ENCODE data around the gene C1orf52.
"Not testable (repeated sequence)": the region's sequence is repeated elsewhere in the genome, so short reads cannot be mapped to it uniquely, and the experiment has no call there.

The C1orf52 gene

GRCh38 chr1:85278853-85279314 lies 19.4 kb upstream of the C1orf52 start:
- peak in 2 of 3 donors; percentile 40 to 48 for DNase-seq (ENCODE audit: low read depth in 3 of 3)

GRCh38 chr1:85277802-85278201 lies 18.3 kb upstream of the C1orf52 start:
- no peak for DNase-seq (ENCODE audit: low read depth in 3 of 3)

GRCh38 chr1:85276978-85277639 lies 17.6 kb upstream of the C1orf52 start:
- no peak for DNase-seq (ENCODE audit: low read depth in 3 of 3)

- peak; percentile 94 to 95 (median 95) for DNase-seq (ENCODE audit: low read depth in 3 of 3)
Measured at GRCh38 chr1:85276215-85276977, 16.9 kb upstream of the C1orf52 start, which contains the start of gene BCL10. BCL10 (minus strand) TSS chr1:85276632; CDS start chr1:85276352, 280 bp downstream.

- DNase-seq (ENCODE audit: low read depth in 3 of 3) = no peak
Measured at GRCh38 chr1:85275701-85276214, 16.3 kb upstream of the C1orf52 start.

- DNase-seq (ENCODE audit: low read depth in 3 of 3) = no peak
Measured at GRCh38 chr1:85274969-85275453, 15.5 kb upstream of the C1orf52 start.

- no peak for DNase-seq (ENCODE audit: low read depth in 3 of 3)
Measured at GRCh38 chr1:85273397-85273796, 13.9 kb upstream of the C1orf52 start.

GRCh38 chr1:85268801-85269585 lies 9.5 kb upstream of the C1orf52 start:
- no peak for DNase-seq (ENCODE audit: low read depth in 3 of 3)

GRCh38 chr1:85267313-85267712 lies 7.9 kb upstream of the C1orf52 start:
- no peak for DNase-seq (ENCODE audit: low read depth in 3 of 3)

- no peak for DNase-seq (ENCODE audit: low read depth in 3 of 3)
Measured at GRCh38 chr1:85264150-85264549, 4.7 kb upstream of the C1orf52 start.

GRCh38 chr1:85262985-85263384 lies 3.5 kb upstream of the C1orf52 start:
- no peak for DNase-seq (ENCODE audit: low read depth in 3 of 3)

GRCh38 chr1:85259912-85260274 lies 431 bp upstream of the C1orf52 start:
- DNase-seq (ENCODE audit: low read depth in 3 of 3) = no peak

GRCh38 chr1:85258536-85259117 lies 835 bp downstream of the C1orf52 start:
- no peak for DNase-seq (ENCODE audit: low read depth in 3 of 3)

- not testable (repeated sequence) for DNase-seq (ENCODE audit: low read depth in 3 of 3)
Measured at GRCh38 chr1:85249042-85249441, 10.4 kb downstream of the C1orf52 start.

- no peak for DNase-seq (ENCODE audit: low read depth in 3 of 3)
Measured at GRCh38 chr1:85245891-85246290, 13.6 kb downstream of the C1orf52 start.

GRCh38 chr1:85245456-85245855 lies 14.0 kb downstream of the C1orf52 start:
- DNase-seq (ENCODE audit: low read depth in 3 of 3) = no peak

GRCh38 chr1:85244271-85245061 lies 15.0 kb downstream of the C1orf52 start:
- no peak for DNase-seq (ENCODE audit: low read depth in 3 of 3)

- DNase-seq (ENCODE audit: low read depth in 3 of 3) = no peak
Measured at GRCh38 chr1:85243372-85243771, 16.1 kb downstream of the C1orf52 start.

GRCh38 chr1:85240643-85241042 lies 18.8 kb downstream of the C1orf52 start:
- no peak for DNase-seq (ENCODE audit: low read depth in 3 of 3)

GRCh38 chr1:85240174-85240601 lies 19.3 kb downstream of the C1orf52 start:
- DNase-seq (ENCODE audit: low read depth in 3 of 3) = no peak

- DNase-seq (ENCODE audit: low read depth in 3 of 3) = no peak
Measured at GRCh38 chr1:85237613-85238012, 21.8 kb downstream of the C1orf52 start.

All from stimulated activated CD4-positive, alpha-beta T cell treated with anti-CD3 and anti-CD28 coated beads, TNF-alpha, amount 100 ng/mL, for 48 hours (primary cell).